MM.1S (cell line): ENCODE measurements around the gene MAPK9.
"Not testable (repeated sequence)": the region's sequence is repeated elsewhere in the genome, so short reads cannot be mapped to it uniquely, and the experiment has no call there.

ENCODE experiments used
- DNase-seq: peaks from one replicate; pipeline ENCODE4 v3.0.0-alpha.2; 2015
- H2AFZ ChIP-seq: fragments of 300-600 bp; sonication (generic); 2 replicates; pipeline ENCODE4 v1.6.0; 2016; ENCODE audit warnings: antibody characterized with exemption, low read length
- H3F3A ChIP-seq: fragments of 300-600 bp; sonication (generic); 2 replicates; pipeline ENCODE4 v1.6.1; 2016; ENCODE audit warnings: mild to moderate bottlenecking, antibody characterized with exemption, low read length, moderate library complexity, mixed read lengths; ENCODE audit not compliant: insufficient read depth
- H3K27ac ChIP-seq: fragments of 300-600 bp; sonication (generic); 2 replicates; pipeline ENCODE4 v1.5.1; 2016; ENCODE audit warnings: mild to moderate bottlenecking, low read length
- H3K27me3 ChIP-seq: fragments of 300-600 bp; sonication (generic); replicated peaks from 2 replicates; pipeline ENCODE4 v1.6.0; 2016; ENCODE audit warnings: low read length; ENCODE audit not compliant: insufficient read depth
- H3K36me3 ChIP-seq: fragments of 300-600 bp; sonication (generic); replicated peaks from 2 replicates; pipeline ENCODE4 v1.6.1; 2016; ENCODE audit warnings: mild to moderate bottlenecking, low read length, mixed read lengths; ENCODE audit not compliant: insufficient read depth
- H3K4me1 ChIP-seq: fragments of 300-600 bp; sonication (generic); 2 replicates; pipeline ENCODE4 v1.6.1; 2016; ENCODE audit warnings: low read length, mixed read lengths
- H3K4me2 ChIP-seq: fragments of 300-600 bp; sonication (generic); 2 replicates; pipeline ENCODE4 v1.6.0; 2016; ENCODE audit warnings: low read depth, low read length
- H3K4me3 ChIP-seq: fragments of 300-600 bp; sonication (generic); 2 replicates; pipeline ENCODE4 v1.5.1; 2016; ENCODE audit warnings: low read length, mixed read lengths
- H3K79me2 ChIP-seq: fragments of 300-600 bp; sonication (generic); 2 replicates; pipeline ENCODE4 v1.6.1; 2016; ENCODE audit warnings: mixed run types, low read length, mixed read lengths
- H3K9ac ChIP-seq: fragments of 300-600 bp; sonication (generic); 2 replicates; pipeline ENCODE4 v1.6.1; 2016; ENCODE audit warnings: low read length, mixed read lengths
- H3K9me2 ChIP-seq: fragments of 300-600 bp; sonication (generic); replicated peaks from 2 replicates; pipeline ENCODE4 v1.6.1; 2016; ENCODE audit warnings: mild to moderate bottlenecking, low read length, mixed read lengths; ENCODE audit not compliant: insufficient read depth
- H3K9me3 ChIP-seq: fragments of 300-600 bp; sonication (generic); replicated peaks from 2 replicates; pipeline ENCODE4 v1.6.1; 2016; ENCODE audit warnings: mild to moderate bottlenecking, low read length, mixed read lengths; ENCODE audit not compliant: insufficient read depth
- H4K20me1 ChIP-seq: fragments of 300-600 bp; sonication (generic); 2 replicates; pipeline ENCODE4 v1.6.1; 2016; ENCODE audit warnings: mild to moderate bottlenecking, low read length, moderate library complexity, mixed read lengths; ENCODE audit not compliant: insufficient read depth
- CTCF ChIP-seq: fragments of 300-600 bp; sonication (generic); IDR thresholded peaks from 2 replicates; pipeline ENCODE4 v1.5.1; 2016; ENCODE audit warnings: antibody characterized with exemption, low read length, mixed read lengths
- EZH2 ChIP-seq: fragments of 300-600 bp; sonication (generic); optimal IDR thresholded peaks from 2 replicates; pipeline ENCODE3; 2017; ENCODE audit warnings: low read depth, mild to moderate bottlenecking, antibody characterized with exemption, low read length, mixed read lengths
- EZH2phosphoT487 ChIP-seq: fragments of 300-600 bp; sonication (generic); IDR thresholded peaks from 2 replicates; pipeline ENCODE4 v1.6.1; 2018; ENCODE audit warnings: antibody characterized with exemption, low read length

MAPK9 gene

DNA sequence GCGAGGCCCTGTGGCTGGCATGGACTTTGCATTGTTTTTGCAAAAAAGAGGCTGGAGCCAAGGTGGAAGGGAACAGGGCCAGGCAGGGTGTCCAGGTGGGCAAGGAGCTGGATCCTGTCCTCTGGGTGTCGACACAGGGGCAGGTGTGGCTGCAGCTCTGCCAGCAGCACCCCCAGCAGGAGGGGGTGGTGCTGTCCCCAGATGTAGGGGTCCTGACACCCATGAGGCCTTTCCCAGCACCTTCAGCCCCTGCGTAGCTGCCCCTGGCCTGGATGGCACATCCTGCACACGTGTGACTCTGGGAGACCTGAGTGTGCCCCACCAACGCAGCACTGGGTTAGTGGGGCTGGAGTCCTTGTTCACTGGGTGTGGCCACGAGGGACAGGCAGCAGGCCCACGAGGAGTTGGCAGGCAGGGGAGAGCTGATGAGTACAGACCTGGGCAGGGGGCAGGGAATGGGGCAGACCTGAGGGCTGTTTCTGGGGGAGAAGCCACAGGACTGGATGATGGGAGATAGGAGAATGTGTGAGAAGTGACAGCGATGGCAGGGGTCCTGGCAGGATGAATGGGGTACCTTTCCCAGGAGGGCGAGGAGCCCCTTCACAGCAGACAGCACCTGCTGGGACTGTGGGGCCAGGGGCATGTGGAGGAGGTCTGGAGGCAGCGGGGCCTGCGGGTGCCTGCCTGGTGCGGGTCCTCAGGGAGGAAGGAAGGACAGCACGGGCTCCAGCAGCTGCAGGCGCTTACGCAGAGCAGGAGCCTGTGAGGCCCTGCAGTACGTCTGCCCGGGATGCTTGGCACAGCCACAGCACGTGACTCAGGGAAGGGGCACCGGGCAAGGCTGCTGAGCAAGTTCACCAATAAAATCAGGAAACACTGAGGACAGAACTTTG lies 79.3 kb downstream of the MAPK9 start:
- H3K9ac ChIP-seq, result no peak overlapping the region
- H3K36me3 ChIP-seq, result no peaks in the 10 kb centered on the region
- H3K9me3 ChIP-seq, result no peaks in the 10 kb centered on the region
- H3K4me3 ChIP-seq, result no peak overlapping the region
- no peaks in the 10 kb centered on the region for H3F3A ChIP-seq
- no peak overlapping the region for H3K4me2 ChIP-seq
- no peaks in the 10 kb centered on the region for H3K79me2 ChIP-seq
- H4K20me1 ChIP-seq, result no peaks in the 10 kb centered on the region
- no peak overlapping the region for H2AFZ ChIP-seq
- no peaks in the 10 kb centered on the region; the same call in 1 of the 2 replicates for H3K27me3 ChIP-seq
- H3K9me2 ChIP-seq, result no peaks in the 10 kb centered on the region
- H3K27ac ChIP-seq, result no peak overlapping the region
- H3K4me1 ChIP-seq, result no peaks in the 10 kb centered on the region
- no peak for DNase-seq
- TF ChIP-seq CTCF, result no peak

DNA sequence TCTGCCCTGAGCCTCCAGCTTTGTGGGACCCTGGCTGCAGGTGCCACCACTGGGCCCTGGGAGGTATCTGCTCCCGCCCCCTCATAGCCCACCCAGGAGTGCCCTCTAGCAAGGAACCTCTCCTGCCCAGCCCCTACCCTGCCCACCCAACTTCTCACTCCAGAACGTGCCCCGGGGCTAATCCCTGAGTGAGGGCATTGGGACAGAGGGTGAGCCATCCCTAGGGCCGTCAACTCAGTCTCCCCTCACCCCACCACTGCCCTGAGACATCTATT lies 80.2 kb downstream of the MAPK9 start:
- H2AFZ ChIP-seq, result no peak overlapping the region
- no peaks in the 10 kb centered on the region for H3K4me1 ChIP-seq
- no peaks in the 10 kb centered on the region for H3F3A ChIP-seq
- H3K4me2 ChIP-seq, result no peak overlapping the region
- H3K4me3 ChIP-seq, result no peak overlapping the region
- H3K79me2 ChIP-seq, result no peaks in the 10 kb centered on the region
- H3K27me3 ChIP-seq, result no peaks in the 10 kb centered on the region; the same call in 1 of the 2 replicates
- H3K27ac ChIP-seq, result no peak overlapping the region
- H3K9ac ChIP-seq, result no peak overlapping the region
- DNase-seq, result no peak
- no peaks in the 10 kb centered on the region for H4K20me1 ChIP-seq
- no peaks in the 10 kb centered on the region for H3K36me3 ChIP-seq
- no peaks in the 10 kb centered on the region for H3K9me2 ChIP-seq
- H3K9me3 ChIP-seq, result no peaks in the 10 kb centered on the region
- TF ChIP-seq EZH2, result no peak
- no peak for TF ChIP-seq CTCF
- no peak for TF ChIP-seq EZH2phosphoT487

- Histone ChIP-seq H3K9me2 (no peaks in the 10 kb centered on the region), H3K4me1 (no peaks in the 10 kb centered on the region), H3K27me3 (no peaks in the 10 kb centered on the region; the same call in 1 of the 2 replicates), H3K79me2 (no peaks in the 10 kb centered on the region), H3K27ac (no peak overlapping the region), H2AFZ (no peak overlapping the region), H4K20me1 (no peaks in the 10 kb centered on the region), H3K4me3 (no peak overlapping the region), H3K9me3 (no peaks in the 10 kb centered on the region), H3K4me2 (no peak overlapping the region), H3K9ac (no peak overlapping the region), H3F3A (no peaks in the 10 kb centered on the region), H3K36me3 (no peaks in the 10 kb centered on the region)
- no peak for DNase-seq
- no peak for TF ChIP-seq EZH2phosphoT487
- TF ChIP-seq EZH2, result no peak
- no peak for TF ChIP-seq CTCF
Observed at GRCh38 chr5:180210961-180211760, 80.7 kb downstream of the MAPK9 start.

GRCh38 chr5:180210077-180210476 lies 81.8 kb downstream of the MAPK9 start:
- not testable (repeated sequence) for H3K79me2 ChIP-seq, H4K20me1 ChIP-seq, DNase-seq, H3K9me2 ChIP-seq, H3K4me2 ChIP-seq, H3K4me3 ChIP-seq, H3K36me3 ChIP-seq, H3F3A ChIP-seq, H3K9me3 ChIP-seq, H3K4me1 ChIP-seq, H3K9ac ChIP-seq, H3K27me3 ChIP-seq, H3K27ac ChIP-seq, H2AFZ ChIP-seq
